GM12892 (cell line): ENCODE results near the gene CD109.
"Not testable (repeated sequence)": the region's sequence is repeated elsewhere in the genome, so short reads cannot be mapped to it uniquely, and the experiment has no call there.

Source experiments
- DNase-seq: peaks from one replicate; pipeline ENCODE4 v3.0.0; 2011; ENCODE audit not compliant: insufficient read length
- FAIRE-seq: peaks from 2 replicates; lab custom pipeline; 2011; peaks lifted over from hg19 to GRCh38; lab: Jason Lieb, UNC
- POLR2A ChIP-seq: IDR thresholded peaks from 2 replicates; pipeline ENCODE4 v1.6.1; 2011; ENCODE audit warnings: low read depth, low read length, control low read depth
- POLR2AphosphoS5 ChIP-seq: IDR thresholded peaks from 2 replicates; pipeline ENCODE4 v1.6.1; 2011; ENCODE audit warnings: low read depth, low read length, control low read depth
- TAF1 ChIP-seq: IDR thresholded peaks from 2 replicates; pipeline ENCODE4 v1.6.1; 2011; ENCODE audit warnings: low read depth, mild to moderate bottlenecking, control low read depth, low read length, borderline replicate concordance

CD109 gene

GRCh38 chr6:73713426-73714147 is 17.6 kb downstream of the CD109 start:
- FAIRE-seq (no peak), DNase-seq (no peak)
- TF ChIP-seq POLR2A = no peak
- TF ChIP-seq TAF1 = no peak
- no peak for TF ChIP-seq POLR2AphosphoS5

- not testable (repeated sequence) for DNase-seq, FAIRE-seq
Measured at GRCh38 chr6:73715111-73715508, 19.1 kb downstream of the CD109 start.

- FAIRE-seq = no peak
- TF ChIP-seq POLR2A (no peak), TAF1 (no peak), POLR2AphosphoS5 (no peak)
- DNase-seq = no peak
Measured at GRCh38 chr6:73719046-73719445, 23.0 kb downstream of the CD109 start.

- no peak for FAIRE-seq
Measured at GRCh38 chr6:73722318-73723060, 26.5 kb downstream of the CD109 start.

GRCh38 chr6:73723480-73723879 is 27.5 kb downstream of the CD109 start:
- not testable (repeated sequence) for DNase-seq
- peak; percentile 5 for FAIRE-seq

More at GRCh38 chr6:73722318-73723060, 26.5 kb downstream of the CD109 start:
- TF ChIP-seq POLR2AphosphoS5 (no peak), POLR2A (no peak), TAF1 (no peak)
- no peak for DNase-seq

- FAIRE-seq (no peak), DNase-seq (no peak)
Measured at GRCh38 chr6:73724389-73724788, 28.4 kb downstream of the CD109 start.

GRCh38 chr6:73725192-73725591 is 29.2 kb downstream of the CD109 start:
- peak; percentile 88 for FAIRE-seq
- DNase-seq = not testable (repeated sequence)

More at GRCh38 chr6:73724389-73724788, 28.4 kb downstream of the CD109 start:
- no peak for TF ChIP-seq POLR2A
- TF ChIP-seq TAF1 = no peak
- no peak for TF ChIP-seq POLR2AphosphoS5

- no peak for FAIRE-seq
- DNase-seq = no peak
- TF ChIP-seq POLR2A (no peak), POLR2AphosphoS5 (no peak), TAF1 (no peak)
Measured at GRCh38 chr6:73727114-73727513, 31.1 kb downstream of the CD109 start.

- peak; percentile 76 for FAIRE-seq
- DNase-seq = no peak
- no peak for TF ChIP-seq POLR2A
- no peak for TF ChIP-seq POLR2AphosphoS5
- no peak for TF ChIP-seq TAF1
Measured at GRCh38 chr6:73728548-73729205, 32.7 kb downstream of the CD109 start.

- FAIRE-seq (no peak), DNase-seq (no peak)
- TF ChIP-seq POLR2AphosphoS5 (no peak), TAF1 (no peak), POLR2A (no peak)
Measured at GRCh38 chr6:73731285-73731684, 35.3 kb downstream of the CD109 start.

- FAIRE-seq = peak; percentile 97
- TF ChIP-seq POLR2AphosphoS5 (no peak), POLR2A (no peak), TAF1 (no peak)
- DNase-seq = no peak
Measured at GRCh38 chr6:73732845-73733675, 37.1 kb downstream of the CD109 start.

GRCh38 chr6:73733791-73734190 is 37.8 kb downstream of the CD109 start:
- FAIRE-seq (no peak), DNase-seq (no peak)
- no peak for TF ChIP-seq POLR2AphosphoS5
- TF ChIP-seq POLR2A = no peak
